OCI-LY7 (cell line): ENCODE measurements around the gene TNFAIP8L1. TPM values are rescaled to one million over a fixed set of nuclear protein-coding genes. Genes with fewer than 3 reads are reported as not detected.

Experiments
- BruUV-seq: library from RNA; stranded (reverse); fragments of 400-500 nt; replicated peaks from 2 replicates; lab custom pipeline; 2021; lab: Mats Ljungman, UMichigan
- CTCF ChIA-PET: fragments of 300-600 bp; sonication (Branson Sonifier 250); formaldehyde crosslinking; loops from one replicate; lab custom pipeline; 2022; ENCODE audit warnings: antibody characterized with exemption; ENCODE audit not compliant: unreplicated experiment; lab: Charles Lee
- POLR2A ChIA-PET: fragments of 300-600 bp; sonication (Branson Sonifier 250); formaldehyde crosslinking; loops from one replicate; lab custom pipeline; 2022; ENCODE audit warnings: antibody characterized with exemption; lab: Charles Lee
- DNase-seq: peaks from one replicate; pipeline ENCODE4 v3.0.0-alpha.2; 2015; ENCODE audit warnings: low spot score
- H2AFZ ChIP-seq: fragments of 200-600 bp; sonication (generic), shearing (Covaris generic); 2 replicates; pipeline ENCODE4 v1.6.1; 2014; ENCODE audit warnings: mild to moderate bottlenecking, antibody characterized with exemption, low read length, moderate library complexity
- H3K27ac ChIP-seq: fragments of 200-600 bp; sonication (generic); 2 replicates; pipeline ENCODE4 v1.5.1; 2014; ENCODE audit warnings: mixed run types, low read depth, mild to moderate bottlenecking, moderate library complexity, low read length, inconsistent platforms; ENCODE audit not compliant: poor library complexity, severe bottlenecking
- H3K36me3 ChIP-seq: fragments of 200-600 bp; sonication (generic); 2 replicates; pipeline ENCODE4 v1.6.1; 2014; ENCODE audit warnings: mild to moderate bottlenecking, antibody characterized with exemption, low read length, moderate library complexity, mixed read lengths; ENCODE audit not compliant: insufficient read depth
- H3K4me1 ChIP-seq: fragments of 200-600 bp; sonication (generic); 2 replicates; pipeline ENCODE4 v1.5.1; 2014; ENCODE audit warnings: mild to moderate bottlenecking, low read length; ENCODE audit not compliant: insufficient read depth, poor library complexity, severe bottlenecking
- H3K4me2 ChIP-seq: fragments of 200-600 bp; sonication (generic); 2 replicates; pipeline ENCODE4 v1.6.1; 2014; ENCODE audit warnings: mild to moderate bottlenecking, low read length
- H3K4me3 ChIP-seq: fragments of 200-600 bp; sonication (generic); 2 replicates; pipeline ENCODE4 v1.5.1; 2014; ENCODE audit warnings: mild to moderate bottlenecking, low read depth, low read length; ENCODE audit not compliant: poor library complexity, severe bottlenecking
- H3K79me2 ChIP-seq: fragments of 200-600 bp; sonication (generic); 2 replicates; pipeline ENCODE4 v1.6.1; 2016; ENCODE audit warnings: low read depth, mild to moderate bottlenecking, low read length, moderate library complexity, mixed read lengths; ENCODE audit not compliant: insufficient read depth
- H3K9me2 ChIP-seq: fragments of 200-600 bp; sonication (generic); 2 replicates; pipeline ENCODE4 v1.6.1; 2016; ENCODE audit warnings: mild to moderate bottlenecking, low read length, mixed read lengths; ENCODE audit not compliant: insufficient read depth
- H3K9me3 ChIP-seq: fragments of 200-600 bp; sonication (generic); 2 replicates; pipeline ENCODE4 v1.6.1; 2014; ENCODE audit warnings: mild to moderate bottlenecking, mixed run types, low read length, mixed read lengths
- H4K20me1 ChIP-seq: fragments of 200-600 bp; sonication (generic); 2 replicates; pipeline ENCODE4 v1.6.1; 2014; ENCODE audit warnings: mild to moderate bottlenecking, antibody characterized with exemption, low read length, moderate library complexity, mixed read lengths; ENCODE audit not compliant: insufficient read depth
- CTCF ChIP-seq: fragments of 200-600 bp; sonication (generic); conservative IDR thresholded peaks from 2 replicates; pipeline ENCODE4 v1.5.1; 2014; ENCODE audit warnings: mild to moderate bottlenecking, antibody characterized with exemption, low read length, moderate library complexity, mixed read lengths
- EZH2phosphoT487 ChIP-seq: fragments of 200-600 bp; sonication (generic); IDR thresholded peaks from 2 replicates; pipeline ENCODE4 v1.6.1; 2018; ENCODE audit warnings: low read depth, borderline replicate concordance, mild to moderate bottlenecking, mixed run types, antibody characterized with exemption, low read length, moderate library complexity, mixed read lengths
- intact Hi-C: fragments of 100-400 bp; cut with micrococcal nuclease; formaldehyde crosslinking; loops from one replicate; pipeline ENCODE4 v1.10.0; 2022; ENCODE audit not compliant: unreplicated experiment
- total RNA-seq, 2 experiments: library from RNA; depleted of rRNA in 1 of 2; stranded (reverse); fragments of >200 nt in 1 of 2; shearing (Covaris generic) in 1 of 2; gene quantifications; 2 replicates each; pipeline ENCODE4 v1.2.3, GENCODE V29; 2014 to 2022

Gene TNFAIP8L1
- total RNA-seq, 2 experiments from 2014 or later, result 9.0 to 22.7 TPM

- Histone ChIP-seq H3K4me1 (no peaks in the 10 kb centered on the region), H3K79me2 (no peaks in the 10 kb centered on the region), H2AFZ (no peak overlapping the region), H3K9me2 (no peaks in the 10 kb centered on the region), H3K27ac (no peak overlapping the region), H3K4me2 (no peak overlapping the region), H3K4me3 (no peak overlapping the region), H4K20me1 (no peaks in the 10 kb centered on the region), H3K9me3 (no peaks in the 10 kb centered on the region), H3K36me3 (no peaks in the 10 kb centered on the region)
- no TSS peak for BruUV-seq
- CTCF ChIA-PET, result no interaction called here
- POLR2A ChIA-PET, result interaction anchor here (0.5 kb wide), 1 partner anchor 70 kb away, joined by 3 read pairs; no protein-coding TSS in a partner anchor
- TF ChIP-seq EZH2phosphoT487 (no peak), CTCF (no peak)
- DNase-seq, result no peak
- intact Hi-C loops, result no loop called here
These were observed 19.5 kb upstream of the TNFAIP8L1 start for GRCh38 chr19:4619668-4620294.

- CTCF ChIA-PET, result no interaction called here
- H3K9me3 ChIP-seq, result no peaks in the 10 kb centered on the region
- H4K20me1 ChIP-seq, result no peaks in the 10 kb centered on the region
- no peak overlapping the region for H3K4me3 ChIP-seq
- no peaks in the 10 kb centered on the region for H3K79me2 ChIP-seq
- POLR2A ChIA-PET, result no interaction called here
- no peak overlapping the region for H3K27ac ChIP-seq
- intact Hi-C loops, result no loop called here
- H3K9me2 ChIP-seq, result no peaks in the 10 kb centered on the region
- BruUV-seq, result no TSS peak
- no peak overlapping the region for H3K4me2 ChIP-seq
- no peak for DNase-seq
- H2AFZ ChIP-seq, result no peak overlapping the region
- H3K36me3 ChIP-seq, result no peaks in the 10 kb centered on the region
- TF ChIP-seq EZH2phosphoT487 (no peak), CTCF (no peak)
- no peaks in the 10 kb centered on the region for H3K4me1 ChIP-seq
These were observed 18.6 kb upstream of the TNFAIP8L1 start for GRCh38 chr19:4620675-4621074.

DNA sequence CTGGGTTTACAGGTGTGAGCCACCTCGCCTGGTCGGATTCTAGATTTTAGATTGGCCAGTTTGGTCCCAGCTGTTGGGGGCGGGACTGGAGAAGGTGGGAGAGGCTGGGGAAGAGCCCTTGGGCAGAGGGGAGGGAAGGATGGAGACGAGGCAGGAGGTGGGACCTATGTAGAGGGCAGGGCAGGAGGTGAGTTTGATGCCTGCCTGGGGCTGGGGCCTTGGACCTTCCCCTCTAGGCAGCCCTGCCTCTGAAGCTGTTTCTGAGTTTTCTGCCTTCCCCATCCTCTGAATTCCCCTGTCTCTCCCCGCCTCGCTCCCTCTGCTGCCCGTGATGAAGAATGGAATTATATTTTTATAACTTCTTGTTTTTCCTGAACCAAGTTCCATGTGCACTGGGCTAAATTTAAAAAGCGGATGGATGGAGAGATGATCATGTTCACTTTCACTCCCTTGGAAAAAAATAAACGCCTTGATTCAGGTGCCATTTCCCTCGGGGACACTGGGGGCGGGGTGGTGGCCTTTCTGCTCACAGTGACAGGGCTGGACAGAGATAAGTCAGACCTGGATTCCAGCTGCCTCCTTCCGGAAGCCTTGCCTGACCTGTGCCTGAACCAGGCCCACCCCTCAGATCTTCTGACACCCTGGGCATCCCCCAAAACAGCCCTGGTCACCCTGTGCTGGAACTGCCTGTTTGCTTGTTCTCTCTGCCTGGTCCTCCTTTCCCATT lies 16.5 kb upstream of the TNFAIP8L1 start:
- Histone ChIP-seq H3K4me1 (no peaks in the 10 kb centered on the region), H3K9me3 (no peaks in the 10 kb centered on the region), H2AFZ (no peak overlapping the region), H3K4me3 (no peak overlapping the region), H3K36me3 (no peaks in the 10 kb centered on the region), H3K4me2 (no peak overlapping the region), H3K27ac (no peak overlapping the region), H3K79me2 (no peaks in the 10 kb centered on the region), H4K20me1 (no peaks in the 10 kb centered on the region), H3K9me2 (no peaks in the 10 kb centered on the region)
- no TSS peak for BruUV-seq
- CTCF ChIA-PET, result no interaction called here
- POLR2A ChIA-PET, result interaction anchor here (0.7 to 1.1 kb wide), 2 partner anchors 8 to 426 kb away, joined by 4 to 6 read pairs; no protein-coding TSS in a partner anchor
- TF ChIP-seq CTCF (no peak), EZH2phosphoT487 (no peak)
- intact Hi-C loops, result no loop called here
- no peak for DNase-seq
